Neuronal stem cell (in vitro differentiated cells): ENCODE results near the gene PRKN.

Experiments
- DNase-seq: peaks from one replicate; pipeline ENCODE4 v3.0.0-alpha.2; 2013; ENCODE audit warnings: low spot score
- H2AFZ ChIP-seq: one replicate; pipeline ENCODE4 v1.6.1; 2013; ENCODE audit warnings: mild to moderate bottlenecking, low read length, inconsistent platforms
- H2AK5ac ChIP-seq: 2 replicates; pipeline ENCODE4 v1.6.1; 2013; ENCODE audit warnings: low read depth, mild to moderate bottlenecking, inconsistent platforms, low read length, moderate library complexity, mixed read lengths
- H2BK120ac ChIP-seq: 2 replicates; pipeline ENCODE4 v1.6.1; 2013; ENCODE audit warnings: low read depth, mild to moderate bottlenecking, inconsistent platforms, low read length, moderate library complexity, mixed read lengths
- H2BK12ac ChIP-seq: one replicate; pipeline ENCODE4 v1.6.1; 2013; ENCODE audit warnings: low read length, inconsistent platforms
- H2BK15ac ChIP-seq: 2 replicates; pipeline ENCODE4 v1.6.1; 2013; ENCODE audit warnings: mild to moderate bottlenecking, low read length, inconsistent platforms, mixed read lengths
- H2BK5ac ChIP-seq: one replicate; pipeline ENCODE4 v1.6.1; 2013; ENCODE audit warnings: inconsistent platforms, mild to moderate bottlenecking, low read length, moderate library complexity
- H3K14ac ChIP-seq: one replicate; pipeline ENCODE4 v1.6.1; 2013; ENCODE audit warnings: low read length, inconsistent platforms
- H3K18ac ChIP-seq: 2 replicates; pipeline ENCODE4 v1.6.1; 2013; ENCODE audit warnings: low read length, inconsistent platforms
- H3K23ac ChIP-seq: 2 replicates; pipeline ENCODE4 v1.6.1; 2013; ENCODE audit warnings: low read depth, mild to moderate bottlenecking, mixed read lengths, low read length, inconsistent platforms; ENCODE audit not compliant: poor library complexity
- H3K27ac ChIP-seq: replicated peaks from 3 replicates; pipeline ENCODE4 v1.5.1; 2013; ENCODE audit warnings: low read length, inconsistent platforms
- H3K27me3 ChIP-seq, 3 experiments: 2 replicates each; pipeline ENCODE4 v1.6.1; 2013; ENCODE audit warnings: low read length in 3 of 3, mild to moderate bottlenecking in 2 of 3, inconsistent platforms in 1 of 3, low read depth in 1 of 3, mixed read lengths in 1 of 3, moderate library complexity in 1 of 3; ENCODE audit not compliant: control insufficient read depth in 3 of 3, insufficient read depth in 3 of 3
- H3K36me3 ChIP-seq, 2 donors: replicated peaks in 1 of 2; 2 replicates each; pipeline ENCODE4 v1.6.1; 2013; ENCODE audit warnings: low read length in 2 of 2; ENCODE audit not compliant: control insufficient read depth in 2 of 2, insufficient read depth in 2 of 2
- H3K4ac ChIP-seq: 2 replicates; pipeline ENCODE4 v1.6.1; 2013; ENCODE audit warnings: inconsistent platforms, mild to moderate bottlenecking, low read length, moderate library complexity
- H3K4me1 ChIP-seq, 2 donors: 1 replicate in 1 of 2; 2 replicates in 1 of 2; pipeline ENCODE4 v1.6.1; 2013; ENCODE audit warnings: low read length in 2 of 2, low read depth in 1 of 2; ENCODE audit not compliant: control insufficient read depth in 2 of 2, insufficient read depth in 1 of 2
- H3K4me2 ChIP-seq: one replicate; pipeline ENCODE4 v1.6.1; 2013; ENCODE audit warnings: mild to moderate bottlenecking, low read length, inconsistent platforms; ENCODE audit not compliant: insufficient read depth, poor library complexity, severe bottlenecking
- H3K4me3 ChIP-seq, 2 donors: 2 replicates each; pipeline ENCODE4 v1.5.1; 2013; ENCODE audit warnings: low read length in 2 of 2, mild to moderate bottlenecking in 2 of 2, inconsistent platforms in 1 of 2, moderate library complexity in 1 of 2
- H3K79me1 ChIP-seq: one replicate; pipeline ENCODE4 v1.6.1; 2013; ENCODE audit warnings: low read depth, mild to moderate bottlenecking, inconsistent platforms, low read length, moderate library complexity
- H3K9ac ChIP-seq: one replicate; pipeline ENCODE4 v1.6.1; 2013; ENCODE audit warnings: mild to moderate bottlenecking, low read depth, low read length, inconsistent platforms; ENCODE audit not compliant: poor library complexity
- H3K9me3 ChIP-seq, 2 donors: replicated peaks in 1 of 2; 2 replicates each; pipeline versions ENCODE3 to v1.6.1; 2013; ENCODE audit warnings: low read length in 2 of 2, mild to moderate bottlenecking in 2 of 2, inconsistent platforms in 1 of 2, low read depth in 1 of 2, mixed read lengths in 1 of 2, moderate library complexity in 1 of 2; ENCODE audit not compliant: control insufficient read depth in 2 of 2, insufficient read depth in 1 of 2
- H4K8ac ChIP-seq: one replicate; pipeline ENCODE4 v1.6.1; 2013; ENCODE audit warnings: low read depth, mild to moderate bottlenecking, inconsistent platforms, low read length, moderate library complexity
- H4K91ac ChIP-seq: one replicate; pipeline ENCODE4 v1.6.1; 2013; ENCODE audit warnings: low read length, low read depth, mild to moderate bottlenecking, inconsistent platforms; ENCODE audit not compliant: poor library complexity
- WGBS, 2 donors: extraction: QIAGEN DNeasy Blood & Tissue Kit; methylation state at CpG; one replicate each; pipeline ENCODE4 v1.1.7; 2013; ENCODE audit warnings: missing lambda C conversion rate in 2 of 2, mixed read lengths in 1 of 2; ENCODE audit not compliant: insufficient read length in 2 of 2, insufficient replicate concordance in 1 of 2; ENCODE audit errors: extremely low coverage in 2 of 2; 5-methylcytosine and 5-hydroxymethylcytosine counted together

Gene PRKN

GRCh38 chr6:161668665-161669064, 1058.9 kb downstream of the PRKN start:
- no peak for DNase-seq
- Histone ChIP-seq H3K4me2 (no peak overlapping the region), H3K79me1 (no peaks in the 10 kb centered on the region), H3K27ac (no peak overlapping the region), H3K36me3 (no peaks in the 10 kb centered on the region), H3K4me1 (no peaks in the 10 kb centered on the region), H2BK15ac (no peak overlapping the region), H3K23ac (no peak overlapping the region), H3K4ac (no peak overlapping the region), H4K91ac (no peak overlapping the region), H4K8ac (no peak overlapping the region), H3K9ac (no peak overlapping the region), H3K27me3 (no peaks in the 10 kb centered on the region), H3K9me3 (no peaks in the 10 kb centered on the region), H2BK120ac (no peak overlapping the region), H2AFZ (no peak overlapping the region), H2BK12ac (no peak overlapping the region), H3K4me3 (no peak overlapping the region), H3K18ac (no peak overlapping the region), H2AK5ac (no peak overlapping the region), H2BK5ac (no peak overlapping the region), H3K14ac (no peak overlapping the region)
- no CpG with 5 or more reads among the region's 2 CpGs for WGBS, 2 donors

GRCh38 chr6:161667957-161668356, 1059.6 kb downstream of the PRKN start:
- no CpG with 5 or more reads among the region's 1 CpG for WGBS, 2 donors
- H3K14ac ChIP-seq: no peak overlapping the region
- DNase-seq: no peak

GRCh38 chr6:161663682-161664081, 1063.9 kb downstream of the PRKN start:
- no CpG with 5 or more reads among the region's 8 CpGs for WGBS, 2 donors
- no peak overlapping the region for H3K14ac ChIP-seq
- no peaks in the 10 kb centered on the region for H3K27me3 ChIP-seq
- no peak overlapping the region for H2BK5ac ChIP-seq
- no peak overlapping the region for H3K27ac ChIP-seq
- no peak overlapping the region for H3K4me3 ChIP-seq
- H3K18ac ChIP-seq: no peak overlapping the region
- H2AK5ac ChIP-seq: no peak overlapping the region
- no peak overlapping the region for H2BK15ac ChIP-seq
- H3K9me3 ChIP-seq: peaks cover 4 to 7% of the 10 kb centered on the region in 2 donors
- no peaks in the 10 kb centered on the region for H3K79me1 ChIP-seq
- no peaks in the 10 kb centered on the region for H3K36me3 ChIP-seq
- H3K9ac ChIP-seq: no peak overlapping the region
- H4K91ac ChIP-seq: no peak overlapping the region
- DNase-seq: no peak
- H2AFZ ChIP-seq: no peak overlapping the region
- no peak overlapping the region for H2BK120ac ChIP-seq
- no peak overlapping the region for H2BK12ac ChIP-seq
- no peak overlapping the region for H4K8ac ChIP-seq
- H3K4me2 ChIP-seq: no peak overlapping the region
- H3K4me1 ChIP-seq: no peaks in the 10 kb centered on the region
- H3K23ac ChIP-seq: no peak overlapping the region
- no peak overlapping the region for H3K4ac ChIP-seq

More at GRCh38 chr6:161667957-161668356, 1059.6 kb downstream of the PRKN start:
- Histone ChIP-seq H3K36me3 (no peaks in the 10 kb centered on the region), H2BK12ac (no peak overlapping the region), H2AFZ (no peak overlapping the region), H4K8ac (no peak overlapping the region), H2BK120ac (no peak overlapping the region), H4K91ac (no peak overlapping the region), H2BK5ac (no peak overlapping the region), H3K4ac (no peak overlapping the region), H3K4me3 (no peak overlapping the region), H3K9ac (no peak overlapping the region), H3K23ac (no peak overlapping the region), H2BK15ac (no peak overlapping the region), H2AK5ac (no peak overlapping the region), H3K4me2 (no peak overlapping the region), H3K18ac (no peak overlapping the region), H3K27me3 (no peaks in the 10 kb centered on the region), H3K27ac (no peak overlapping the region), H3K4me1 (no peaks in the 10 kb centered on the region), H3K79me1 (no peaks in the 10 kb centered on the region), H3K9me3 (peaks cover 0 to 2% of the 10 kb centered on the region in 2 donors)

GRCh38 chr6:161660666-161661571, 1066.6 kb downstream of the PRKN start:
- Histone ChIP-seq H3K4me3 (no peak overlapping the region), H3K9ac (no peak overlapping the region), H3K4me1 (no peaks in the 10 kb centered on the region), H3K23ac (no peak overlapping the region), H4K91ac (no peak overlapping the region), H3K9me3 (peaks cover 4 to 7% of the 10 kb centered on the region in 2 donors), H3K4me2 (no peak overlapping the region), H2BK120ac (no peak overlapping the region), H3K4ac (no peak overlapping the region), H4K8ac (no peak overlapping the region), H3K14ac (no peak overlapping the region), H2BK15ac (no peak overlapping the region), H3K27me3 (no peaks in the 10 kb centered on the region), H3K79me1 (no peaks in the 10 kb centered on the region), H2AK5ac (no peak overlapping the region), H2AFZ (no peak overlapping the region), H3K18ac (no peak overlapping the region), H3K27ac (no peak overlapping the region), H2BK5ac (no peak overlapping the region), H2BK12ac (no peak overlapping the region), H3K36me3 (no peaks in the 10 kb centered on the region)
- DNase-seq: no peak
- WGBS, 2 donors: no CpG with 5 or more reads among the region's 10 CpGs
